Ovary (tissue), 9 donors: ENCODE data around the gene RPRD1B. TPM values are rescaled to one million over a fixed set of nuclear protein-coding genes. Genes with fewer than 3 reads are reported as not detected.

Source experiments
- DNase-seq, 5 donors: peaks; one replicate each; pipeline ENCODE4 v3.0.0-alpha.2; 2019 to 2020
- H3K27ac ChIP-seq, 2 donors: fragments of 200-600 bp; one replicate each; pipeline versions ENCODE4 v1.5.1 to v1.8.0; 2019 to 2022
- H3K27me3 ChIP-seq: fragments of 200-600 bp; one replicate; pipeline ENCODE4 v1.8.0; 2022
- H3K36me3 ChIP-seq: fragments of 200-600 bp; sonication (generic); one replicate; pipeline ENCODE4 v1.5.1; 2019
- H3K4me1 ChIP-seq: one replicate; pipeline ENCODE4 v1.8.1; 2013; ENCODE audit warnings: mild to moderate bottlenecking, moderate library complexity; ENCODE audit not compliant: insufficient read depth
- H3K4me3 ChIP-seq: fragments of 200-600 bp; sonication (generic); one replicate; pipeline ENCODE4 v1.5.1; 2017
- H3K9me3 ChIP-seq, 2 donors: fragments of 200-600 bp in 1 of 2; sonication (generic) in 1 of 2; one replicate each; pipeline versions ENCODE4 v1.5.1 to v1.8.1; 2013 to 2019; ENCODE audit warnings: mild to moderate bottlenecking in 1 of 2, moderate library complexity in 1 of 2
- CTCF ChIP-seq, 3 donors: fragments of 450-650 bp in 2 of 3; fragments of 200-600 bp in 1 of 3; IDR thresholded peaks; one replicate each; pipeline versions ENCODE4 v1.5.1 to v1.8.0; 2016 to 2022; ENCODE audit warnings: antibody characterized with exemption in 3 of 3, mild to moderate bottlenecking in 1 of 3
- EP300 ChIP-seq: sonication (generic); formaldehyde crosslinking; IDR thresholded peaks from one replicate; pipeline ENCODE4 v1.6.1; 2017; ENCODE audit warnings: antibody characterized with exemption
- POLR2A ChIP-seq: fragments of 450-650 bp; IDR thresholded peaks from one replicate; pipeline ENCODE4 v1.6.1; 2017; ENCODE audit warnings: antibody characterized with exemption, mild to moderate bottlenecking, moderate library complexity
- WGBS, 3 donors: extraction: QIAGEN DNeasy Blood & Tissue Kit in 1 of 3; methylation state at CpG; one replicate each; pipeline versions ENCODE4 v1.1.5 to v1.1.7; 2013 to 2017; 5-methylcytosine and 5-hydroxymethylcytosine counted together
- intact Hi-C, 4 donors: fragments of 100-400 bp; cut with DNase I; formaldehyde crosslinking; loops; one replicate each; pipeline versions ENCODE4 v1.11.0 to v1.15.1; 2022 to 2023
- polyA plus RNA-seq, 2 donors: library from polyadenylated mRNA; stranded (reverse); fragments of 200-250 nt in 1 of 2; fragments of 350-450 nt in 1 of 2; fragmentation: Illumina TruSeq in 1 of 2; extraction: RNeasy Lipid Tissue Mini Kit (QIAGEN cat#74804) in 1 of 2; gene quantifications; one replicate each; pipeline ENCODE4 v1.2.3, GENCODE V29; 2013 to 2014
- total RNA-seq, 7 donors: library from RNA; depleted of rRNA in 2 of 7; stranded (reverse); fragments of >200 nt in 2 of 7; fragmentation: NEBNext Ultra II Directional in 3 of 7; extraction: Animal tissue kit (Norgen Biotek cat#: 25700) in 3 of 7; gene quantifications; one replicate each; pipeline versions ENCODE4 v1.1.0 to v1.2.4, GENCODE V29; 2016 to 2023
- donor health status: DM: no; HTN: no; CAD: no; lungs with moderate emphysema.
- donor health status: DM: no; HTN: no; CAD: no.
- donor health status: Bipolar disorder and iron deficiency.
- donor health status: DM: yes; HTN: yes; CAD: no.
- donor health status: DM: no; HTN: no; CAD: no.
- donor health status: DM: yes; HTN: yes; CAD: no.

Gene RPRD1B
- total and polyA plus RNA-seq, 9 donors: 12.1 to 45.3 (median 33.4) TPM

GRCh38 chr20:38131588-38132121 lies 98.1 kb downstream of the RPRD1B start:
- Histone ChIP-seq H3K4me1 (peaks cover 3% of the 10 kb centered on the region), H3K9me3 (no peaks in the 10 kb centered on the region), H3K36me3 (no peaks in the 10 kb centered on the region), H3K4me3 (no peak overlapping the region), H3K27me3 (no peaks in the 10 kb centered on the region), H3K27ac (no peak overlapping the region)
- WGBS, 3 donors: 79 to 92% (median 92%) methylated on average over 3 of the region's 3 CpGs
- intact Hi-C loops: no loop called here
- DNase-seq: peak in 1 of 5 donors; percentile 14
- no peak for TF ChIP-seq POLR2A
- no peak for TF ChIP-seq EP300
- no peak for TF ChIP-seq CTCF (IDR thresholded peaks at IDR 0.05)

GRCh38 chr20:38132156-38132909 lies 98.8 kb downstream of the RPRD1B start:
- TF ChIP-seq CTCF (IDR thresholded peaks at IDR 0.05) (no peak), POLR2A (no peak), EP300 (no peak)
- no peaks in the 10 kb centered on the region for H3K36me3 ChIP-seq
- DNase-seq: peak in 1 of 5 donors; percentile 28
- no peaks in the 10 kb centered on the region for H3K9me3 ChIP-seq
- intact Hi-C loops: no loop called here
- WGBS, 3 donors: 89 to 92% (median 91%) methylated on average over 26 of the region's 26 CpGs
- no peak overlapping the region for H3K4me3 ChIP-seq
- H3K27me3 ChIP-seq: no peaks in the 10 kb centered on the region
- H3K27ac ChIP-seq: no peak overlapping the region
- no peaks in the 10 kb centered on the region for H3K4me1 ChIP-seq

- Histone ChIP-seq H3K9me3 (no peaks in the 10 kb centered on the region), H3K27ac (no peak overlapping the region), H3K4me1 (no peaks in the 10 kb centered on the region), H3K36me3 (no peaks in the 10 kb centered on the region), H3K27me3 (no peaks in the 10 kb centered on the region), H3K4me3 (no peak overlapping the region)
- WGBS, 3 donors: 88% methylated on average over 11 of the region's 11 CpGs
- peak in 1 of 5 donors; percentile 17 for DNase-seq
- intact Hi-C loops: no loop called here
- TF ChIP-seq CTCF (IDR thresholded peaks at IDR 0.05) (no peak), POLR2A (no peak), EP300 (no peak)
Observed at GRCh38 chr20:38132910-38133501, 99.5 kb downstream of the RPRD1B start.

GRCh38 chr20:38133680-38134426 lies 100.3 kb downstream of the RPRD1B start:
- H3K36me3 ChIP-seq: no peaks in the 10 kb centered on the region
- WGBS, 3 donors: 83 to 86% (median 83%) methylated on average over 10 of the region's 10 CpGs

More at GRCh38 chr20:38133680-38134426, 100.3 kb downstream of the RPRD1B start:
- H3K27ac ChIP-seq: no peak overlapping the region
- no peak overlapping the region for H3K4me3 ChIP-seq
- no peaks in the 10 kb centered on the region for H3K4me1 ChIP-seq
- intact Hi-C loops: no loop called here
- H3K27me3 ChIP-seq: no peaks in the 10 kb centered on the region
- no peaks in the 10 kb centered on the region for H3K9me3 ChIP-seq
- DNase-seq: peak in 1 of 5 donors; percentile 26
- TF ChIP-seq EP300 (no peak), CTCF (IDR thresholded peaks at IDR 0.05) (no peak), POLR2A (no peak)
